SU-DHL-6 (cell line): Measurements from ENCODE around the gene POLR2F.
"Not testable (repeated sequence)": the region's sequence is repeated elsewhere in the genome, so short reads cannot be mapped to it uniquely, and the experiment has no call there.

Source experiments
- H2AFZ ChIP-seq: fragments of 200-600 bp; sonication (generic); 2 replicates; pipeline ENCODE4 v1.6.1; 2014; ENCODE audit warnings: low read depth, mild to moderate bottlenecking, moderate library complexity, mixed read lengths, antibody characterized with exemption, low read length; ENCODE audit not compliant: severe bottlenecking
- H3F3A ChIP-seq: fragments of 200-600 bp; shearing (Covaris generic); 2 replicates; pipeline ENCODE4 v1.6.0; 2016; ENCODE audit warnings: antibody characterized with exemption, mild to moderate bottlenecking; ENCODE audit not compliant: insufficient read depth
- H3K27ac ChIP-seq: fragments of 200-600 bp; sonication (generic); 2 replicates; pipeline ENCODE4 v1.5.1; 2016; ENCODE audit warnings: low read depth, mild to moderate bottlenecking, low read length, moderate library complexity, mixed read lengths
- H3K27me3 ChIP-seq: fragments of 200-600 bp; sonication (generic), shearing (Covaris generic); 2 replicates; pipeline ENCODE4 v1.6.0; 2014; ENCODE audit warnings: mild to moderate bottlenecking, low read length
- H3K36me3 ChIP-seq: fragments of 200-600 bp; sonication (generic); 2 replicates; pipeline ENCODE4 v1.6.1; 2014; ENCODE audit warnings: mild to moderate bottlenecking, low read length, mixed read lengths
- H3K4me2 ChIP-seq: fragments of 300-600, 200-600 bp; shearing (Covaris generic), sonication (generic); 2 replicates; pipeline ENCODE4 v1.6.0; 2014; ENCODE audit warnings: low read length, low read depth, mild to moderate bottlenecking; ENCODE audit not compliant: poor library complexity, severe bottlenecking
- H3K4me3 ChIP-seq: fragments of 200-600 bp; sonication (generic); 2 replicates; pipeline ENCODE4 v1.5.1; 2014; ENCODE audit warnings: antibody characterized with exemption, low read length, mild to moderate bottlenecking, mixed read lengths; ENCODE audit not compliant: insufficient read depth, poor library complexity, severe bottlenecking
- H3K79me2 ChIP-seq: fragments of 200-600 bp; sonication (generic); 2 replicates; pipeline ENCODE4 v1.6.1; 2014; ENCODE audit warnings: mild to moderate bottlenecking, low read length, moderate library complexity; ENCODE audit not compliant: insufficient read depth
- H3K9ac ChIP-seq: fragments of 200-600 bp; sonication (generic); 2 replicates; pipeline ENCODE4 v1.7.0; 2014; ENCODE audit warnings: mild to moderate bottlenecking, low read length
- H3K9me2 ChIP-seq: fragments of 200-600 bp; sonication (generic); replicated peaks from 2 replicates; pipeline ENCODE4 v1.6.1; 2014; ENCODE audit warnings: low read length; ENCODE audit not compliant: insufficient read depth
- H3K9me3 ChIP-seq: fragments of 200-600 bp; sonication (generic); 2 replicates; pipeline ENCODE4 v1.6.1; 2014; ENCODE audit warnings: low read length, mixed read lengths; ENCODE audit not compliant: insufficient read depth
- H4K20me1 ChIP-seq: fragments of 200-600 bp; sonication (generic); 2 replicates; pipeline ENCODE4 v1.6.1; 2014; ENCODE audit warnings: low read depth, mild to moderate bottlenecking, antibody characterized with exemption, low read length, moderate library complexity, mixed read lengths
- EZH2phosphoT487 ChIP-seq: fragments of 200-600 bp; sonication (generic), shearing (Covaris generic); conservative IDR thresholded peaks from 2 replicates; pipeline ENCODE4 v1.6.1; 2018; ENCODE audit warnings: mild to moderate bottlenecking, antibody characterized with exemption, low read length, moderate library complexity, mixed read lengths
- TF ChIP-seq, protein P1 (sequence below): fragments of 200-600 bp; sonication (generic); IDR thresholded peaks from one replicate; pipeline ENCODE4 v1.5.1; 2017; ENCODE audit warnings: antibody characterized with exemption, mild to moderate bottlenecking, low read length, moderate library complexity; ENCODE audit not compliant: insufficient read depth, poor library complexity, severe bottlenecking

Gene POLR2F

GRCh38 chr22:37943136-37943824 is 10.2 kb upstream of the POLR2F start:
- TF ChIP-seq, protein P1, sequence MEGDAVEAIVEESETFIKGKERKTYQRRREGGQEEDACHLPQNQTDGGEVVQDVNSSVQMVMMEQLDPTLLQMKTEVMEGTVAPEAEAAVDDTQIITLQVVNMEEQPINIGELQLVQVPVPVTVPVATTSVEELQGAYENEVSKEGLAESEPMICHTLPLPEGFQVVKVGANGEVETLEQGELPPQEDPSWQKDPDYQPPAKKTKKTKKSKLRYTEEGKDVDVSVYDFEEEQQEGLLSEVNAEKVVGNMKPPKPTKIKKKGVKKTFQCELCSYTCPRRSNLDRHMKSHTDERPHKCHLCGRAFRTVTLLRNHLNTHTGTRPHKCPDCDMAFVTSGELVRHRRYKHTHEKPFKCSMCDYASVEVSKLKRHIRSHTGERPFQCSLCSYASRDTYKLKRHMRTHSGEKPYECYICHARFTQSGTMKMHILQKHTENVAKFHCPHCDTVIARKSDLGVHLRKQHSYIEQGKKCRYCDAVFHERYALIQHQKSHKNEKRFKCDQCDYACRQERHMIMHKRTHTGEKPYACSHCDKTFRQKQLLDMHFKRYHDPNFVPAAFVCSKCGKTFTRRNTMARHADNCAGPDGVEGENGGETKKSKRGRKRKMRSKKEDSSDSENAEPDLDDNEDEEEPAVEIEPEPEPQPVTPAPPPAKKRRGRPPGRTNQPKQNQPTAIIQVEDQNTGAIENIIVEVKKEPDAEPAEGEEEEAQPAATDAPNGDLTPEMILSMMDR: no peak
- TF ChIP-seq EZH2phosphoT487: no peak
- Histone ChIP-seq H3K27ac (no peak overlapping the region), H3K9ac (no peak overlapping the region), H3K4me3 (no peak overlapping the region), H3K9me2 (no peaks in the 10 kb centered on the region), H3K9me3 (no peaks in the 10 kb centered on the region), H3K4me2 (no peak overlapping the region), H3F3A (no peaks in the 10 kb centered on the region), H3K36me3 (no peaks in the 10 kb centered on the region), H2AFZ (no peak overlapping the region), H3K79me2 (no peaks in the 10 kb centered on the region), H3K27me3 (no peaks in the 10 kb centered on the region), H4K20me1 (no peaks in the 10 kb centered on the region)

DNA sequence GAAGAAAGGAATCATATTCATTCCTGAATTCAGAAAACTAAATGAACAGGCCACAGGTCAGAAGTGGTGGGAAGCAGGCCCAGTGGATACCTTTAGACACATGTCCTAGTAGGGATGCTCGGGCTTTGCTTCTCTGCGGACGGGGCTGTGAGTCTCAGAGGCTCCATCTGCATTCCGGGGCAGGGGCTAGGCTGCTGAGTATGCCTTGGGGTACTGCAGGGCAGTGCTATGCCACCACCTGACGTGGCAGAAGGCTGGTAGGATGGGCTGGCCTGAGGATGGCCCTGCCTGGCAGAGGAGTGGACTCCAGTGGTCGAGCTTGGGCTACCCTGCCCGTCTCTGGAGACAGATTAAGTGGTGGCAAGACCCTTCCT is 9.7 kb upstream of the POLR2F start:
- TF ChIP-seq, protein P1: no peak
- no peak for TF ChIP-seq EZH2phosphoT487
- no peaks in the 10 kb centered on the region for H3K36me3 ChIP-seq
- H3K79me2 ChIP-seq: no peaks in the 10 kb centered on the region
- H2AFZ ChIP-seq: no peak overlapping the region
- H3F3A ChIP-seq: no peaks in the 10 kb centered on the region
- H3K4me2 ChIP-seq: no peak overlapping the region
- H3K9ac ChIP-seq: no peak overlapping the region
- H3K27ac ChIP-seq: no peak overlapping the region
- H3K9me3 ChIP-seq: no peaks in the 10 kb centered on the region
- H3K4me3 ChIP-seq: no peak overlapping the region
- no peaks in the 10 kb centered on the region for H4K20me1 ChIP-seq
- H3K27me3 ChIP-seq: no peaks in the 10 kb centered on the region
- H3K9me2 ChIP-seq: no peaks in the 10 kb centered on the region

GRCh38 chr22:37944423-37944822 is 9.1 kb upstream of the POLR2F start:
- H2AFZ ChIP-seq, H3F3A ChIP-seq, H3K9ac ChIP-seq, H3K79me2 ChIP-seq, H3K9me3 ChIP-seq, H3K4me3 ChIP-seq, H3K9me2 ChIP-seq, H3K27me3 ChIP-seq, H3K27ac ChIP-seq, H3K36me3 ChIP-seq, H4K20me1 ChIP-seq, H3K4me2 ChIP-seq: not testable (repeated sequence)

DNA sequence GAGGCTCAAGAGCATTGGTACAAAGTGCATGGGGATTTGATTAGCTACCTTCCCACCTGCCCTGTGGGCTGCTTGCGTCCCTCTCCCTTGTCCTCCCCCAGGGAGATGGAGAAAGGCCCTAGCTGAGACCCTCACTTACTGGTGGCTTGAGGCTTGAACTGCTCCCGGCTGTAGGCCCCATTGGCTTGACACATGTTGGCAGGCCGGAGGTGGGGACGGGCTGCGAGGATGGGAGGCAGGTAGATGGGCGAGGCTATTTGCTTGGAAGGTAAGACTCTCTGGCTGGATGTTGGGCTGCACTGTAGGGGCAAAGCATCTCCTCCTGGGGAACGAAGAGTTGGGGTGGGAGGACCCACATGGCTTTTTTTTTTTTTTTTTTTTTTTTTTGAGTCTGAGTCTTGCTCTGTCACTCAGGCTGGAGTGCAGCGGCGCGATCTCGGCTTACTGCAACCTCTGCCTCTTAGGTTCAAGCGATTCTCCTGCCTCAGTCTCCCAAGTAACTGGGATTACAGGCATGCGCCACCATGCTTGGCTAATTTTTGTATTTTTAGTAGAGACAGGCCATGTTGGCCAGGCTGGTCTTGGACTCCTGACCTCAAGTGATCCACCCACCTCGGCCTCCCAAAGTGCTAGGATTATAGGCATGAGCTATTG is 6.2 kb upstream of the POLR2F start:
- H3K27me3 ChIP-seq, H3K79me2 ChIP-seq, H3K27ac ChIP-seq, H3K4me3 ChIP-seq, H3K36me3 ChIP-seq, H3K9me3 ChIP-seq, H2AFZ ChIP-seq, H3K9ac ChIP-seq, H3F3A ChIP-seq, H3K4me2 ChIP-seq, H4K20me1 ChIP-seq, H3K9me2 ChIP-seq: not testable (repeated sequence)
